GM18526 (cell line): ENCODE results near the gene TMC1.

Experiments used
- POLR2A ChIP-seq: IDR thresholded peaks from 3 replicates; pipeline ENCODE4 v1.6.1; 2011; ENCODE audit not compliant: insufficient read length; ENCODE audit errors: extremely low read depth

The TMC1 gene

DNA sequence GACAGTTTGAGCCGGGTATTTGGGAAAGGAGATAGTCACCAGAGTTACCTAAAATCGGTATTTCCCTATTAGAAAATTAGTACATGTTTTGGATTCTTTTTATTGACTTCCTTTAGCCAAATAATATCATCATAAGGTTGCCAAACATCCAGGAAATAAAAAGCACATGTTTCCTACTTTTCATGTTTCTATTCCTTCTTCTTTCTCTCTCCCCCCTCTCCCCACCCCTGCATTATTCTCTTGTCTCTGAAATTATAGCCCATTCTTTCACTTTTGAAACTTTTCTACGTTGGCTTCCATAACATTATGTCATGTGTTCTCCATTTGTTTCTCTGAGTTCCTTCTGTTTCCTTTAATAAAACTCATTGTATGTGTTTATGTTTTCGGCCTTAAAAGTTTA, 269.6 kb downstream of the TMC1 start:
- TF ChIP-seq POLR2A: no peak

GRCh38 chr9:72791436-72791835, 270.0 kb downstream of the TMC1 start:
- TF ChIP-seq POLR2A: no peak

DNA sequence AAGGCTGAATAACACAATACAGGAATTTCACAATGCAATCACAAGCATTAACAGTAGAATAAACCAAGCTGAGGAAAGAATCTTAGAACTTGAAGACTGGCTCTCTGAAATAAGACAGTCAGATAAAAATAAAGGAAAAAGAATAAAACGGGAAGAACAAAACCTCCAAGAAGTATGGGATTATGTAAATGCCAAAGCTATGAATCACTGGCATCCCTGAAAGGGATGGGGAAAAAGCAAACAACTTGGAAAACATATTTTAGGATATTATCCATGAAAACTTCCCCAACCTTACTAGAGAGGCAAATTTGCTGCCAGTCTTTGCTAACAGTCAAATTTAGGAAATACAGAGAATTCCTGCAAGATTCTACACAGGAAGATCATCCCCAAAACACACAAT, 273.5 kb downstream of the TMC1 start:
- TF ChIP-seq POLR2A: no peak

GRCh38 chr9:72800328-72800994, 279.1 kb downstream of the TMC1 start:
- no peak for TF ChIP-seq POLR2A

- TF ChIP-seq POLR2A: no peak
These were observed 283.8 kb downstream of the TMC1 start for GRCh38 chr9:72805238-72805637.

- no peak for TF ChIP-seq POLR2A
These were observed 286.5 kb downstream of the TMC1 start for GRCh38 chr9:72807765-72808445.

GRCh38 chr9:72808446-72808768, 287.0 kb downstream of the TMC1 start:
- TF ChIP-seq POLR2A: no peak

GRCh38 chr9:72809586-72809985, 288.2 kb downstream of the TMC1 start:
- TF ChIP-seq POLR2A: no peak

DNA sequence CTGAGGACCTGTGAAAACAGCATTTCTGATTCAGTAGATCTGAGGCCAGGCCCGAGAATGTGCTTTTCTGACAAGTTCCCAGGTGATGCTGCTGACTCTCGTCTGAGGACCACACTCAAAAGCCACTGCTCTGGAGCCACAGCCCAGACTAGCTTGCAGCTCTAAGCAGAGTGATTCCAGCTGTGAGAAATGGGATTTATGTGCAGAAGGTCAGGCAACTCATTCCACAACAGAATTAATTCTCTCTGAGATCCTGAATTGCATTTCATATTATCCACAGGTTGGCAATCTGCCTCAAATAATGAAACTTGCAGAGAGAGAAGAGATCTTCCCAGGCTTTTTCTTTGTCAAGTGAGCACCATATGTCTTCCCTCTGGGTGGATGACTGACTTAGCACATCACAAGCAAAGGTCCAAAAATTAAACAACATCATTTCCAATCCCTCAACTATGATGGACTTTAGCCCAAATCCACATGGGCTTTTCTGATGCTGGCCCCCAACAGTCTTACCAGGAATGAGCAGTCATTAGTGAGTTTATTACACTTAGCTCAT, 291.2 kb downstream of the TMC1 start:
- TF ChIP-seq POLR2A: no peak

DNA sequence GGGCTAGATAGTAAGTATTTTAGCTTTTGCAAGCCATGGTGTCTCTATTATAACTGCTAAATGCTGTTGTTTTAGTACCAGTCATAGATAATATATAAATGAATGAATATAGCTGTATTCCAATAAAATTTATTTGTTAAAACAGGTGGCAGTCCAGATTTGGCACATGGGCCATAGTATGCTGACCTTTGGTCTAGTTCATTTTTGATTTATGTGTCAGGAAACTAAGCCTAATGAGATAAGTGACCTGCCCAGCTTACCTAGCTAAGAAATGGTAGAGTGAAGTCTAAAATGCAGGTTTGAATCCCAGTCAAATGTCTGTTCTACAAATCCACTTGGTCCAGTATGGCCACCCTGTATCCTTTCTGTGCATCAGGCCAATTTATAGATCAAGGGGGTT, 292.1 kb downstream of the TMC1 start:
- no peak for TF ChIP-seq POLR2A

DNA sequence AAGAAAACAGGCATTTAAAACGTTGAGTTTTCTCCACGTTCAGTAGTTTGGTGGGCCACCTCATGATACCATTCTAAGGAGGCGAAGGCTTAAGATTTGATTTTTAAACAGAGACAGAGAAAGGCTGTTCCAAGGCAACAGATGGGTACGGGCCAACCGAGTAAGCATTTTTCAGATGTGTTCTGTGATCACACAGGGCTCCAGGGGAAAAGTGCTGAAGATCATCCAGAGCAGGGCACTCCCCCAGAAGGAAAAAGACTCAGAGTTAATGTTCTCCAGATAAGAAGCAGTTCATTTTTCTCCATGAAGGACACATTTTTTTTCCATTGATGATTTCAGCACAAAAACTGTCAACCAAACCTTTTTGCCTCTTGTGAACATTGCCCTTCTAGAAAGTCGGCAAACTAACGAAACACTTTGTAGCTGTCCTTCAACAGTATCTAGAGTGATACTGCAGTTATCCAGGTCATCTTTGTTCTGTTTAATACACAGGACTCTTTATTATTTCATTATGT, 292.7 kb downstream of the TMC1 start:
- TF ChIP-seq POLR2A: no peak

DNA sequence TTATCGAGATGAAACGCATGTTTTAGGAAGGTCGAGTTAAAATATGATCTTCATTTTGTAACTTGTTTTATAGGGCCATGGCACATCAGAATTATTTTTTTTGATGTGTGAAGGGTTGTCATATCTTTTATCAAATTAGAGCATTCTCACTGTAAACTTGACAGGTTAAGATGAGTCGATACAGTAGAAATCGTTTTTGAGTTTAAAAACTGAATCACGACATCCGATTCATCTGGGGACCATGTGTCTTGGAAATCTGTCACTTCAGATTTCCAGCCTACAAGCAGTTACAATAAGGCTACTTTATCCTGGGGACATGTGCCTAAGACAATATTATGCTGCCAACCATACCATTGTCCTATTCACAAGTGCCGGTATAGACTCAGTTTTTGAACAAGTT, 295.3 kb downstream of the TMC1 start:
- no peak for TF ChIP-seq POLR2A

GRCh38 chr9:72817413-72817812, 296.0 kb downstream of the TMC1 start:
- no peak for TF ChIP-seq POLR2A

DNA sequence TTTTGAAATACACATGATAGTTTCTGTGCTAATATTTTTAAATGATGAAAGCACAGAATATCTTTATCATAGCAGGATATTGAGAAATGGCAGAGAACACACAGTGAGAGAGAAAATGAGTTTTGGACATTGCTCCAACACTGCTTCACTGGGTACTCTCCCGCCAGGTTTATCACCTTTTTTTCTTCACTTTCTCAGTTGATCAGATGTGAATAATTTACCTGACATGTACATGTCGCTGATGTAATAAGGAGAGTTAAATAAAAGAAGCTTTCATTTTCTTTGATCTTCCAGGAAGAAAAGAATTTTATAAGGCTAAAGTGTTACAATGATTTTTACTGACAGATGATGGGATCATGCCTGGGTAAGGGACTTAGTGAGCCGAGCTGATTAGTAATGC, 297.0 kb downstream of the TMC1 start:
- no peak for TF ChIP-seq POLR2A

DNA sequence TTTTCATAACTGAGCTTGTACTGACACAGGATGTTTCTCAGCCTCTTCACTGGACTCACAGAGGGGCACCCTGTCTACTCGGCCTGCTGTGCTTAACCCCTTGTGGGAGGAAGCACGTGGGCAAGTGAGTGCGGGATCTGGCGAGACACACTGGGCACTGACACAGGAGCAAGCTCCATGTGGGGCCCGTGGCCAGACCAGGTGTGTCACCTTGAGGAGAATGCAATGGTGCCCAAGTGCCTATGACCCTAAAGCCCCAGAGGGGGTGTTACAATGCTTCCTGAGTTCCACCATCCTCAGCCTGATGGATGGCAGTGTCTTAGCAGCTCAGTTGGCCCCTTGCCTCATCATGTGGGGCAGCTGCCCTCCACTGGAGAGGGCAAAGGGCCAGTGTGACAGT, 302.6 kb downstream of the TMC1 start:
- no peak for TF ChIP-seq POLR2A
